OCI-LY3 (cell line): ENCODE measurements around the gene MCOLN2.

ENCODE experiments used
- CTCF ChIP-seq: fragments of 200-600, 300-600 bp; sonication (generic); IDR thresholded peaks from 2 replicates; pipeline ENCODE4 v1.5.1; 2014; ENCODE audit warnings: antibody characterized with exemption, low read length, low read depth
- EZH2phosphoT487 ChIP-seq: fragments of 200-600 bp; shearing (Covaris generic); IDR thresholded peaks from 2 replicates; pipeline ENCODE4 v1.6.1; 2018; ENCODE audit warnings: antibody characterized with exemption, mixed run types, low read depth

DNA sequence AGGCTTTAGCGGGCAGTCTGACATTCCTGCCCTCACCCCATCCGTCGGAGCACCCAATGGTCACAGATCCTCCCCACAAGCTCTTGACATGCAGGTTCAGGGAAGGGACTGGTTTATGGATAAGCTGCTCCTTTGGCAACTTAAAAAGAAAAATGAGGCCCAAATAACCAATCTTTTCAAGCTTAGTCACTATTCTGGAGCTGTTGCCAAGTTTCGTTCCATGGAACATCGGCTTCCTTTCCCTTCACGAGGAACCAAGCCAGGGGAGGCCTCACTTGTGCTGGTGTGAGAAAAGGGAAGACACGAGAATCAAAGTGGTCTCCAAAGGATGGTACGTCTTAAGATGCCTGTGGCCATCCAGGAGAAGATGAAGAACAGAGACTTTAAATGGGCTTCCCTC, 57.8 kb downstream of the MCOLN2 start:
- no peak for TF ChIP-seq EZH2phosphoT487
- TF ChIP-seq CTCF = no peak
